ENCODE data around the gene ASGR1.
A peak's percentile ranks its signal among the peaks of the same experiment; 100 is the strongest.
"Not testable (repeated sequence)": the region's sequence is repeated elsewhere in the genome, so short reads cannot be mapped to it uniquely, and the experiment has no call there.

Gene ASGR1

DNA sequence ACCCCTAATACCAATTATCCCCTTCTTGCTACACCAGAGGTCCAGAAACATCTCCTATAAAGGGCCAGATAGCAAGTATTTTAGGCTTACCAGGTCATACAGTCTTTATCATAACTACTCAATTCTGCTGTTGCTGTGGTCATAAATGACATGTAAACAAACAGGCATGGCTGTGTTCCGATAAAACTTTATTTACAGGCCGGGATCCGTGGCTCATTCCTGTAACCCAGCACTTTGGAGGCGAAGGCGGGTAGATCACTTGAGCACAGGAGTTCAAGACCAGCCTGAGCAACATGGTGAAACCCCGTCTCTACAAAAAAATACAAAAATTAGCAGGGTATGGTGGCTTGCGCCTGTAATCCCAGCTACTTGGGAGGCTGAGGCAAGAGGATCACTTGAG lies 12.3 kb downstream of the ASGR1 start:
- DNase-seq (ENCODE audit: low read depth in 2 of 2) = no peak

DNA sequence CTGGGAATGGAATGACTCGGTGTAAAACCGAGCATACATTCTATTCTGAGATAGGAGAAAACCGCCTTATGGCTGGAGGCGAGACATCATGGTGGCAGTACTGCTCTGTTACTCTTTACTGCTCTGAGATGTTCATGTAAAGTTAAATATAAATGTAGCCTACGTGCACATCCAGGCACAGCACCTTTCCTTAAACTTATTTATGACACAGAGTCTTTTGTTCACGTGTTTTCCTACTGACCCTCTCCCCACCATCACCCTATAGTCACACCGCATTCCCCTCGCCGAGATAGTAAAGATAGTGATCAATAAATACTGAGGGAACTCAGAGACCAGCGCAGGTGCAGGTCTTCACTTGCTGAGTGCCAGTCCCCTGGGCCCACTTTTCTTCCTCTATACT lies 19.6 kb downstream of the ASGR1 start:
- not testable (repeated sequence) for DNase-seq (ENCODE audit: low read depth in 2 of 2)

DNA sequence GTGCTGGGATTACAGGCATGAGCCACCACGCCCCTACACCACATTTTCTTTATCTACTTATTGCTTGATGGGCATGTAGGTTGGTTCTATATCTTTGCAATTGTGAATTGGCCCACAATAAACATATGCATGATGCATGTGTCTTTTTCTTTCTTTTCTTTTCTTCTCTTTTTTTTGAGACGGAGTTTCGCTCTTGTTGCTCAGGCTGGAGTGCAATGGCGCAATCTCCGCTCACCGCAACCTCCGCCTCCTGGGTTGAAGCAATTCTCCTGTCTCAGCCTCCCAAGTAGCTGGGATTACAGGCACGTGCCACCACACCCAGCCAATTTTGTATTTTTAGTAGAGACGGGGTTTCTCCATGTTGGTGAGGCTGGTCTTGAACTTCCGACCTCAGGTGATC lies 20.7 kb downstream of the ASGR1 start:
- not testable (repeated sequence) for DNase-seq (ENCODE audit: low read depth in 2 of 2)

DNA sequence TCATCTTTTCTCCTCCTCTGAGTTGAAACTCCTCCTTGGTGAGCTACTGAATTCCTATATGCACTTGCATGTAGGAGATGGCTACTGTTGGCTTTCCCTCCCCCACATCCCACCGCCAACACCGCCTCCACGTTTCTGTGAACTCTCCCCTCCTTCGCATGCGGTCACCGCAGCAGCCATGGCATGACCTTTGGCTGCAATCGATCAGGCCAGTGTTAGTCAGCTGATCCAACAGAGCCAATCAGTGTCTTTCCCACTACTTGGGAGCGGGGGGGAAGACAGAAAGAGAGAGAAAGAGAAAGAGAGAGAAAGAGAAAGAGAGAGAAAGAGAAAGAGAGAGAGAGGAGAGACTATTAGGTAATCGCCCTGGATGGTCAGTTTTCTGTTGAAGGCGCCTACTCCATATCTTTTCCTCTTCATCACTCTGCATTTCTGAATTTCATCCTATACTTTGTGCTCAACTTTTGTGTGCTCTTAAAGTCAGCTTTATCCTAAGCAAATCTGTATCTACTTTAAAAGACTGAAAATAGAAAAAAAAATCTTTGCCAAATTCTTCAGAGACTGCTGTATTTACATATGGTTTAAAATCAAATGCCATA lies 22.7 kb downstream of the ASGR1 start:
- DNase-seq (ENCODE audit: low read depth in 2 of 2) = no peak

DNA sequence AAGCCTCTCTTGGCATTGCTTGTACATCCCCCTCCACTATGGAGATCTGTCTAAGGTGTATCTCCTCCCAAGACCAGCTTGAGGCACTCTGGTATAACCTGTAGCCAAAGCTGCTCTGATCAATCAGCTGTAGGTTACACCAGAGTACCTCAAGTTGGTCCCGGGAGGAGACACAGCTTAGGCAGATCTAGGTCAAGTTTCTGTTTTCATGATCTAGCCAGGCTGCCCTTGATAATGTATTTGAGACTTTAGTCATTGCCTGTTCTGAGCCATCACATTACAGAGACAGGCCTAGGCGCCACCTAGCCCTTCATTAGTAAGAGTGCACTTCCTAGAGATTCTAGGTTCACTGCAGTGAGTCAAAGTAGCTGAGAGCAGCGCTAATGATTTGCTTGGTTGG lies 31.4 kb downstream of the ASGR1 start:
- DNase-seq (ENCODE audit: low read depth in 2 of 2) = no peak

DNA sequence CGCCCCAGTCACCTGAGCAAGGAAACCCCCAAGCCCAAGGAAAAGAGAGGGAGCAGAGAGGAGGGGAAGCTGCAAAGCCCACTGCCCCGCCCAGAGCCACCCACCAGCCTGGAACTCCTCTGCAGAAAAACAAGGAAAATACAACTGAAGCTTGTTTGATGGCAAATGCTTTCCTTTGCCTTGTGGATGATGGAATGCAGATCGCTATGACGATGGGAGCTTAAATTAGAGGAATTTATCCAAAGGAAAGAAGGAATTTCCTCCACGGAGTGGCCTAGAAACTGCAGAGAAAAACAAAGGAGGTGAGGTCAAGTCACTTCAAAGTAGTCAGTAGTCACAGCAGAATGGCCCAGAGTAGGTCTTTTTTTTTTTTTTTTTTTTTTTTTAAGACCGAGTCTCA lies 33.1 kb downstream of the ASGR1 start:
- DNase-seq (ENCODE audit: low read depth in 2 of 2) = no peak

DNA sequence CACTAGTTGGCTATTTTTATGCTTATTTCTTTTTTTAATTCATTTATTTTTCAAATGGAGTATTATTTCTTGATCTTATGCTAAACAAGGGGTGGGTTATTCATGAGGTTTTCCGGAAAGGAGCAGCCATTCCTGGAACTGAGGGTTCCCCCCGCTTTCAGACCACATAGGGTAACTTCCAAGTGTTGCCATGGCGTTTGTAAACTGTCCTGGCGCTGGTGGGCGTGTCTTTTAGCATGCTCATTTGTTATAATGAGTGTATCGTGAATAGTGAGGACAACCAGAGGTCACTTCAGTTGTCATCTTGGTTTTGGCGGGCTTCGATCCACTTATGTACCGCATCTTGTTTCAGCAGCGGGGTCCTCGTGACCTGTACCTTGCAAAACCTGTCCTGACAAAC lies 35.0 kb downstream of the ASGR1 start:
- no peak for DNase-seq (ENCODE audit: low read depth in 2 of 2)

DNA sequence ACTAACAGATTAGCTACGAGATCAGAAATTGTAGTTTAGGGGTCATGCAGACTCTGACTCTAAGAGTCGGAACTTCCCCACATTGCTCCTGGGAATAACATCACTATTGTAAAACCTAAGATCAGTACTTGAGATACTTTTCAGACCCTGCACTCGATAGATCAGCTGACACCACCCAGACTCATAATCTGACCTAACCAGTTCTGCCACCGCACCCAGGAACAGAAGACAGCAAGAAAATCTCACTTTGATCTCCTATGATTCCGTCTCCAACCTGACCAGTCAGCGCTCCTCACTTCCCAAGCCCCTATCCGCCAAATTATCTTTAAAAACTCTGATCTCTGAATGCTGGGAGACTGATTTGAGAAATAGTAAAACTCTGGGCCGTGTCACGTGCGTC lies 37.3 kb downstream of the ASGR1 start:
- no peak for DNase-seq (ENCODE audit: low read depth in 2 of 2)

DNA sequence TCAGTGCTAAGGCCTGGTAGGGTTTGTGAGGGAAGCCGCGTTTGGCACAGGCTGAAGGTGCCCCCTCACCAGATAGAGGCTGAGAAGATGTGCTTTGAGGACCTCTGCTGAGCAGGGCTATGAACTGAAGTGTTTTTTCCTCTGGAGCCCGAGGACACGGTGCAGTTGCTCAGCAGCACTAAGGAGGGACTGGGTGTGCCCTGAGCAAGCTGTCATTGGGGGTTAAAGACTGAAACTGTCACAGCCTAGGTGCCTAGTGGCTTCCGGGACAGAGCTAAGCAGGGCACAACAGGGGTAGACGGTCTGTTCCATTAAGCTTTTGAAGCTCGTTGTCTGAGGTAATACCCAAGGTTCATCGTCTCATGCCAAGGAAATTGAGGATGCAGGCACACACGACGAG lies 39.8 kb downstream of the ASGR1 start:
- DNase-seq (ENCODE audit: low read depth in 2 of 2) = no peak

DNA sequence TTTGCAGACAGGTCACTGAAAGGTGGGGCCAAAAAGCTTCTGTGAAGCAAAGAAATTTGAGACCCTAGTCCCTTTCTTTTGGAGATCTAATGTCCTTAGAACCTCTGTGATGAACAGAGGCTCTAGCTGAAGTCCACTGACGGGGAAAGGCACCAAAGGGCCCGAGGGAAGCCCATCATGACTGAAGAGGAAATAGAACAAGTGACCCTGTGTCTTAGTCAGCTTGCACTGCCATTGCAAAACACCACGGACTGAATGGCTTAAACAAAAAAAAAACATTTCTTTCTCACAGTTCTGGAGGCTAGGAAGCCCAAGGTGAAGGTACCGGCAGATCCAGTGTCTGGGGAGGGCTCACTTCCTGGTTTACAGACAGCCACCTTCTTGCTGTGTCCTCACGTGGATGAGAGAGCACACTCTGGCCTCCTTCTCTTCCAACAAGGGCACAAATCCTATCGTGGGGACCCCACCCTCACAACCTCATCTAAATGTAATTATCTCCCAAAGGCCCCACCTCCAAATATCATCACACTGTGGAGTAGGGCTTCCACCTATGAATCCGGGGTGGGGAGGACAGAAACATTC lies 40.3 kb downstream of the ASGR1 start:
- DNase-seq (ENCODE audit: low read depth in 2 of 2) = no peak

DNA sequence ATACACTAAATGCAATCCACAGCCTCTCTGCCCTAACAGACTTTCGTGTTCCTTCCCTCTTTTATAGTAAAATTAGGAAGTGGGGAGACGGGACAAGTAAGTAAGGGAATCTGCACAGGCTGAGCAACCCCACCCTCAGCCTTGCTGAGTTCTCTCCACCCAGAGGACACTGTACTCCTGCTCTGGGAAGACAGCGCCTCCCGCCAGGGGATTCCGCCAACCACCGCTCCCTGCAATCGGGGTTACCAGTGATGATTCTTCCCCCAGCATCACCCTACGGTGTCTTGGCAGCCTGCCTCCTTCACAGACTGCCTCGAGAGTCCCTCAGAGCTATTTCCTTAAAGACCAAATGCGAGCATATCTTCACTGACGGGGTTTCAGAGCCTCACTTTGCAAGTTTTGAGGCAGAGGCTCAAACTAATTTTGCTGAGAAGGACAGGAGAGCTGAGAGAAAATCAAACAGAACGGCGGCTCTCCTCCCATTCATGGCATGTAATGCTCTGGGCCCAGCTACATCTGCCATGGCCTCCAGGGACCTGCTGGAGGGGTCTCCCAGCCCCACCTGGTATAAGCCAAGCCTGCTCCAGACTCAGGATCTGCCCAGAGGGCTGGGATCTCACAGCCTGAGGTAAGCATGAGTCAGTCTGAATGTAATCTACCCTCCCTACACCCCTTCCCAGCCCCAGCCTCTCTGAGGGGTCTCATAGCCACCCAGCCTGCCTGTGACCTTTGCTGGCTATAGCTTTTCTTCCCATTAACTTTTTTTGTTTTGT lies 41.8 kb downstream of the ASGR1 start:
- no peak for DNase-seq (ENCODE audit: low read depth in 2 of 2)

DNA sequence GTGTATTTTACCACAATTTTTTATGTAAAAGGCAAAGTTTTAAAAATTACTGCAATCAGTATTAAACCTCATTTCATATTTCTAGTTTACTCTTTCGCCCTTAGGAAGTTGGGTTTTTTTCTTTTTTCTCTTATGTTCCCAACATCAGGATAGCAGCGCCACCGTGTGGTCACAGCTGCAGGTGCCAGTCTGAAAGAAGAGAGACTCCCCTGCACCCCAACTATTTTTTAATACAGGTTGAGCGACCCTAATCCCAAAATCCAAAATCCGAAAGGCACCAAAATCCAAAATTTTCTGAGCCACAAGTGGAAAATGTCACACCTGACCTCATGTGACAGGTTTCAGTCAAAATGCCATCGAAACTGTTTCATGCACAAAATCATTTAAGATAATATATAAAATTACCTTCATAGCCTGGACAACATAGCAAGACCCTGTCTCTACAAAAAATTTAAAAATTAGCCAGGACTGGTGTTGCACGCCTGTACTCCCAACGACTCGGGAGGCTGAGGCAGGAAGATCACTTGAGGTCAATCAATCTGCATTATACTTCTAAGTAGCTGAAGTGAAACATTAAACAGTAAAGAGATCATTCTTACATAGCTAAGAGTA lies 42.8 kb downstream of the ASGR1 start:
- DNase-seq (ENCODE audit: low read depth in 2 of 2) = peak; percentile 37 to 51

DNA sequence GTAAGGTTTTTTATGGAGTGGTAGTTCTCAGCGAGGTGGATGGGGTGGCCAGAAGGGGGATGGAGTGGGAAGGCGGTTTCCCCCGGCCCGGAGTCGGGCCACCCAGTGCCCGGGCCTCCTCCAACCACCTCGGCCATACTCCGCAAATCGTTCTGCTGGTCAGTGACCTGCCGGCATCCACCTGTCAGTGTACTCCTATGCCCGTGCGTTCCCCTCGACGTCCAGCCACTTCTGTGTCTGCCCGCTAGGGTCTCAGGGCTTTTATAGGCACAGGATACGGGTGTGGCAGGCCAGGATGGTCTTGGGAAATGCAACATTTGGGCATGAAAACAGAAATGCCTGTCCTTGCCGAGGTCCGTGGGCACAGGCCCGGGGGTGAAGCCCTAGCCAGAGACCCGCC lies 45.3 kb downstream of the ASGR1 start:
- no peak for DNase-seq (ENCODE audit: low read depth in 2 of 2)

DNA sequence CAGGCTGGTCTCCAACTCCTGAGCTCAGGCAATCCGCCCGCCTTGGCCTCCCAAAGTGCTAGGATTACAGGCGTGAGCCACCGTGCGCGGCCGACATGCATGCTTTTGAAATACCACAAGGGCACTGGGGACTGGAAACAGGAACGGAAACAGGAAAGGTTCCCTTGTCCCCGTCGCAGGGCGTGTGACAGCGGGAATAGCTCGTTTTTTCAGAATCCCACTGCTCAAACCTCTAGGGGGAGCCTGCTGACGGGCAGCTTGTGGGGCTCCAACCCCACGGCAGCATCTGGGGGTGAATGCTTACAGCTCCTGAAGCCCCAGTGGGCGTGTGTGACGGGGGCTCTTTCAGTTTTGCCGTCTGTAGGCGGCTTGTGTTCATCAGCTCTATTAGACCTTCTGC lies 45.7 kb downstream of the ASGR1 start:
- peak; percentile 45 to 54 for DNase-seq (ENCODE audit: low read depth in 2 of 2)

DNA sequence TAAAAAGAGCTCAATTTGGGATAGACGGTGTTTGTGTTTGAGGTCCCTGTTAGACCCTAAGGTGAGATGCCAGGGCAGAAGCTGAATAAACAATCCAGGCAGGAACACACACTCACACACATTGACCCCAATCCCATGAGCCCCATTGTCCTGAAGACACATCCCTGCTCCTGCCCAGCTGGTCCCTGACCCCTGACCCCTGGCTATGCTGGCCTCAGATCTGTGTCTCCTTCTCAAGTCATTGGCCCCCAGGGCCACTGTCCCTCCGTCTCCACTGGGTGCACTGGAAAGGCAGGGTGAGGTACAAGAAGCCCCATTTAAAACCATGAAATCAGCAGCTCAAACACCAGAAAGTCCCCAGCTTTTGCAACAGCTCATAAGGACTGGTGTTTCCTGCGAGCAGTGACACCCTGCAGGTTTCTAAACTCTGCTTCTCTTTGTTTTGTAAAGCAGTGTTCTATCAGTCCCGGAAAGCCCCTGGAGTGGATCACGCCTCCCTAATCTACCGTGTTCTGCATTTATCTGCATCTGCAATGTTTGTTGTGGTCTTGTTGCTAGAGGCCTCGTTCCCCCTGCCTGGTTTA lies 46.6 kb downstream of the ASGR1 start:
- no peak for DNase-seq (ENCODE audit: low read depth in 2 of 2)

DNA sequence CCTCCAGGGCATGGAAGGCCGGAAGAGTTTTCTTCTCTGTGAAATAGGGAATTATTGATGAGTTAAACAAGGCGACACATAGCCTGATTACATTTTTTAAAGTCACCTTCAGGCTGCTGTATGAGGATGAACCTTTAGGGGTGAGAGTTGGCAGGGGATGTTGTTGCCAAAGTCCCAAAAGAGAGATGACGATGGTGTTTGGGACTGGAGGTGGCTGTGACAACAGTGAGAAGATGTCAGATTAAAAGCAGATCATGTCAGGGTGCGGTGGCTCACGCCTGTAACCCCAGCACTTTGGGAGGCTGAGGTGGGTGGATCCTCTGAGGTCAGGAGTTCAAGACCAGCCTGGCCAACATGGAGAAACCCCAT lies 47.8 kb downstream of the ASGR1 start:
- DNase-seq (ENCODE audit: low read depth in 2 of 2) = no peak

DNA sequence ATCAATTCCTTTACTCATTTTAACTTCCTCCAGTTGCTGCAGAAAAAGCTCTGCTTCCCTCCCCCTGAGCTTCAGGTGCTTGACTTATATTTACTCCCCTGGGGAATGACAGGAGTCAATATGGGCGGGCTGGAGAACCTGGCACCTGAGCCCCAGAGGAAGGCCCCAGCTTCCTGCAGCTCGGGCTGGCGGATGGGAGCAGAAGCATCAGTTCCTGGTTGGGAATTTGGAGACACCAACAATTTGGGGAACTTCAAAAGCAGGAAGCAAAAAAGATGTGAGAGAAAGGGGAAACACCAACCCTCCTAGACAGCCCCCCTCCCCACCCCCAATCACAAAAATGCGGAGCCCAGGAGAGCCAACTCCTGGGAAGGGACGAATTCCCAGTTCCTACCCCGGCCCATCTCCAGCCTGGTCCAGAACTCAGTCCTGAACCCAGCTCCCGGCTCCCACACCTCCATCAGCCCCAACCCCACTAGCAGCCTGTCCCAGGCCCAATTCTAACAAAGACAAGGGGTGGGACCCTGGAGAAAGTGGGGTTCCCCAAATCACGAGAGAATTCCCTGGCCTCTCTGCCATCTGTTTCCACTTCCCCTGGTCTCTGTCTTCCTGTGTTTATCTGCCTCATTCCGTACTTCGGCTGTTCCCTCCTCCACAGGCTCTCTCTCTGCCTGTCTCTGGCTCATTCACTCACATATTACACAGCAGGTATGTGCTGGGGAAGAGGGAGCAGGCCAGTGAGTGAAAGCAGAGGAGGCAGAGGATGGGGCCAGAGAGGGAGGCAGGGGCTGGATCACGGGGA lies 48.3 kb downstream of the ASGR1 start:
- no peak for DNase-seq (ENCODE audit: low read depth in 2 of 2)

DNA sequence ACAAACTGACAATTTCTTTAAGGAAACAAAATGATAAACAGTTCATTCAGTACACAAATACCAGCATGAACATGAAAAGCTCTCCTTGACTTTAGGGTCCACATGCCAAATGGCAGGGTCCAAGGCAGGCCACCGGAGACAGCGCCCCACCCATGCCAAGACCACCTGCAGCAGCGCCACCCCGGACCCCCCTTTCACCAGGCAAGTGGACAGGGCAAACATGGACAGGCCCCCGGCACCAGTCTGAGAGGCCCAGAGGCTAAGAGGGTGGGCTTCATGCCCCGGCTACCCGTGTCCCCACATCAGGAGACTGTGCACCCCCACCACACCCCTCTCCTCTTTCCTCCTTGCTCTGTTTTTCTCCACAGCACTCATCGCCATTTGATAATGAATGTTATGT lies 49.9 kb downstream of the ASGR1 start:
- DNase-seq (ENCODE audit: low read depth in 2 of 2) = no peak

DNA sequence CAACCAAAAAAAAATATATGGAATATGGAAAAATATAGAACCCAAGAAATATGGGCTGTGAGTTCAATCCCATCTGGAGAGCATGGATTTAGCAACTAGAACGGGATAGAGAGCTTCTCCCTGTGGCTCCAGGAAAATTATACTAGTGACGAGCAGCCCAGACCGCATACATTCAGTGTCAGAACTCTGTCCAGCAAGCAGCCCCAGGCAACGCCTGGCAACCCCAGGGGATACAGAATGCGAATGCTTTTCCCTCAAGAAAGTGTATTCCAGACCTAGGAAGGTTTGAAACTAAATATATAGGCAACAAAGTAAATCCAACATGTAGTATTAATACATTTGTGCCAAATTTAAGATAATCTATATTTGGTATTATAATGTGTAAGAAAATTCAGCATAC lies 51.0 kb downstream of the ASGR1 start:
- DNase-seq (ENCODE audit: low read depth in 2 of 2) = no peak

DNA sequence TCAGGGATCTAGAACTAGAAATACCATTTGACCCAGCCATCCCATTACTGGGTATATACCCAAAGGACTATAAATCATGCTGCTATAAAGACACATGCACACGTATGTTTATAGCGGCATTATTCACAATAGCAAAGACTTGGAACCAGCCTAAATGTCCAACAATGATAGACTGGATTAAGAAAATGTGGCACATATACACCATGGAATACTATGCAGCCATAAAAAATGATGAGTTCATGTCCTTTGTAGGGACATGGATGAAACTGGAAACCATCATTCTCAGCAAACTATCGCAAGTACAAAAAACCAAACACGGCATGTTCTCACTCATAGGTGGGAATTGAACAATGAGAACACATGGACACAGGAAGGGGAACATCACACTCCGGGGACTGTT lies 51.7 kb downstream of the ASGR1 start:
- DNase-seq (ENCODE audit: low read depth in 2 of 2) = not testable (repeated sequence)

DNA sequence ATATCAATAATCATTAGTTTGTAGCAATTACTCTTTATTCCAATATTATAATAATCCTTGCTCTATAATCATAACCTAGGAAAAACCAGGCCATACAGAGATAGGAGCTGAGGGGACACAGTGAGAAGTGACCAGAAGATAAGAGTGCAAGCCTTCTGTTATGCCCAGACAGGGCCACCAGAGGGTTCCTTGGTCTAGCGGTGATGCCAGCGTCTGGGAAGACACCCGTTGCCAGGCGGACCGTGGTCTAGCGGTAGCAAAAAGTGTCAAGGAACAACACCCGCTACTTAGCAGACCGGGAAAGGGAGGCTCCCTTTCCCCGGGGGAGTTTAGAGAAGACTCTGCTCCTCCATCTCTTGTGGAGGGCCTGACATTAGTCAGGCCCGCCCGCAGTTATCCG lies 52.8 kb downstream of the ASGR1 start:
- DNase-seq (ENCODE audit: low read depth in 2 of 2) = not testable (repeated sequence)

DNA sequence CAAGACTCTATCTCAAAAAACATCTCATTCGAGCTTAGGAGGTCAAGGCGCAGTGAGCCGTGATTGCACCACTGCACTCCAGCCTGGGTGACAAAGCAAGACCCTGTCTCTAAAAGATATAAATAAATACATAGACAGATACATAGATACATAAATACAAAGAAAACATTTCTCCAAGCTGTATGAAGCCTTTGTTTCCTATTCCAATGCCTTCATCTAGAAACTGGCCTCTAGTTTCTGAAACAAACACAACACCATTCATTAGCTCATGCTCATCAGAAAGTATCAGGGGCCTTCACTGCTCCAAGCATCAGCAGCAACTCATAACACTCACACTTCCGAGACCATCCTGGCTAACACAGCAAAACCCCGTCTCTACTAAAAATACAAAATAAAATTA lies 54.2 kb downstream of the ASGR1 start:
- DNase-seq (ENCODE audit: low read depth in 2 of 2) = no peak
